ENCODE results near the gene POLR2E.
"Not testable (repeated sequence)": the region's sequence is repeated elsewhere in the genome, so short reads cannot be mapped to it uniquely, and the experiment has no call there.

POLR2E gene

DNA sequence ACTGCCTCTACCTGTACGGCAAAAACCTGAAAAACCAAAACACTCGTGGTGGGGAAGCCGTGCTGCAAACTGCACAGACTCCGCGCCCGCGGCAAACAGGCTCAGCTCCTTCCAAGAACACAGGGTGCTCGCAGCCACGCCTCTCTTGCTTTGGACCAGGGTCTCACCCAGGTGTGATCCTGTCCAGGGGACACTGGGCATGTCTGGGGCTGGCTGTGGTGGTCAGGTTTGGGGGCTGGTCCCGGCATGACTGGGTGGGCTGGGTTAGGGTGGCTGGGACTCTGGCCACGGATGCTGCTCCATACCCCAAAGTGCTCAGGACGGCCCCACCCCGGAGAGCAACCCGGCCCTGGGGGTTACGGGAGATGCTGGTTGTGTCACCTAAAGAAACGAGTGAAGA is 22.5 kb upstream of the POLR2E start:
- Histone ChIP-seq H3K4me3 (ENCODE audit: low read length, poor library complexity, severe bottlenecking) (no peak overlapping the region), H3K79me2 (ENCODE audit: insufficient read depth, low read length) (no peaks in the 10 kb centered on the region), H3K9ac (ENCODE audit: low read depth, low read length, poor library complexity, severe bottlenecking) (no peak overlapping the region), H4K20me1 (ENCODE audit: insufficient read depth, low read length, poor library complexity, severe bottlenecking) (no peaks in the 10 kb centered on the region), H2AFZ (ENCODE audit: low read length) (no peak overlapping the region), H3K9me3 (ENCODE audit: insufficient read depth, low read depth, low read length) (no peaks in the 10 kb centered on the region), H3K27me3 (ENCODE audit: insufficient read depth, low read length, poor library complexity, severe bottlenecking) (no peaks in the 10 kb centered on the region), H3F3A (ENCODE audit: low read depth) (no peaks in the 10 kb centered on the region), H3K4me1 (ENCODE audit: insufficient read depth, low read length, poor library complexity, severe bottlenecking) (no peaks in the 10 kb centered on the region), H3K4me2 (ENCODE audit: low read depth, low read length, poor library complexity, severe bottlenecking) (no peak overlapping the region), H3K9me2 (replicated peaks; ENCODE audit: low read depth, low read length) (no peaks in the 10 kb centered on the region), H3K36me3 (ENCODE audit: insufficient read depth, low read length) (peaks cover 58% of the 10 kb centered on the region; the same call in 1 of the 2 replicates)
- TF ChIP-seq, protein P1, sequence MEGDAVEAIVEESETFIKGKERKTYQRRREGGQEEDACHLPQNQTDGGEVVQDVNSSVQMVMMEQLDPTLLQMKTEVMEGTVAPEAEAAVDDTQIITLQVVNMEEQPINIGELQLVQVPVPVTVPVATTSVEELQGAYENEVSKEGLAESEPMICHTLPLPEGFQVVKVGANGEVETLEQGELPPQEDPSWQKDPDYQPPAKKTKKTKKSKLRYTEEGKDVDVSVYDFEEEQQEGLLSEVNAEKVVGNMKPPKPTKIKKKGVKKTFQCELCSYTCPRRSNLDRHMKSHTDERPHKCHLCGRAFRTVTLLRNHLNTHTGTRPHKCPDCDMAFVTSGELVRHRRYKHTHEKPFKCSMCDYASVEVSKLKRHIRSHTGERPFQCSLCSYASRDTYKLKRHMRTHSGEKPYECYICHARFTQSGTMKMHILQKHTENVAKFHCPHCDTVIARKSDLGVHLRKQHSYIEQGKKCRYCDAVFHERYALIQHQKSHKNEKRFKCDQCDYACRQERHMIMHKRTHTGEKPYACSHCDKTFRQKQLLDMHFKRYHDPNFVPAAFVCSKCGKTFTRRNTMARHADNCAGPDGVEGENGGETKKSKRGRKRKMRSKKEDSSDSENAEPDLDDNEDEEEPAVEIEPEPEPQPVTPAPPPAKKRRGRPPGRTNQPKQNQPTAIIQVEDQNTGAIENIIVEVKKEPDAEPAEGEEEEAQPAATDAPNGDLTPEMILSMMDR (conservative IDR thresholded peaks at IDR 0.05; ENCODE audit: low read length): no peak
- no peak for TF ChIP-seq EZH2phosphoT487 (IDR thresholded peaks at IDR 0.05; ENCODE audit: borderline replicate concordance)

DNA sequence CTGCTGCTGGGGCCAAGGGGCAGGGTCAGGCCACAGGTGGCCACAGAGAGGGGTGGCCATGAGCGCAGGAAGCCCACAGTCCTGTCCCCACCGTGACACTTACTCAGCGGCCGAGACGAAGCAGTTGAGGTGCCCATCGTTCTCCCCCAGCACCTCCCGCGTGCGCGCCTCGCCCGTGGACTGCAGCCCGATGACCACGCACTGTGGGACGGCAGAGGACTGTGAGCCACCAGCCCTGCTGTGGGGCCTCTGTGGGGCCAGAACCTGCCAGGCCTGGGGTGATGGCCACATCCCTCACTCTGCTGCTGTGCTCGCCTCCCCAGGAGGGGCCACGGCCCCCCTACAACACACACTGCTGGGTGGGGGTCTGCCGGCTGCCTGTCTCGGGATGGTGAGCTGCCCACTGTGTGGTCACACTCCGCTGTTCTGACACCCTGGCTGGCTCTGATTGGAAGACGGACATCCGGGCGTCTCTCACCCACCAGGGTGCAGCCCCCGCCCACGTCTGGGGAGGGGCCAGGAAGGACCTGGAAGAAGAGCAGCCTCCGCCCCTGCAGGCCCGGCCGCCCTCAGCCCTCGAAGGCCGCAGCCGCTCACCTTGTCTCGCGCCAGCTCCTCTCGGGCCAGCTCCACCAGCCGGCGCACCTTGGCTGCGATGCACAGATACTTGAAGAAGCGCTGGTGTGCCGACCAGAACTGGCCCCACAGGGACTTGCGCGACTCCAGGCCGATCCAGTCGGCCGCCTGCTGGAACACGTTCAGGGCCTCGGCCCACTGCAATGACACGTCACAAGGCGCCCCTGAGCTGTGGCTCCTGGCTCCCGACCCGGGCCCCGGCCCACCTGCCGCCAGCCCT is 21.8 kb upstream of the POLR2E start:
- Histone ChIP-seq H4K20me1 (ENCODE audit: insufficient read depth, low read length, poor library complexity, severe bottlenecking) (no peaks in the 10 kb centered on the region), H3K9me3 (ENCODE audit: insufficient read depth, low read depth, low read length) (no peaks in the 10 kb centered on the region), H3K4me3 (ENCODE audit: low read length, poor library complexity, severe bottlenecking) (no peak overlapping the region), H3K27me3 (ENCODE audit: insufficient read depth, low read length, poor library complexity, severe bottlenecking) (no peaks in the 10 kb centered on the region), H2AFZ (ENCODE audit: low read length) (no peak overlapping the region), H3K9me2 (replicated peaks; ENCODE audit: low read depth, low read length) (no peaks in the 10 kb centered on the region), H3F3A (ENCODE audit: low read depth) (no peaks in the 10 kb centered on the region), H3K79me2 (ENCODE audit: insufficient read depth, low read length) (no peaks in the 10 kb centered on the region), H3K36me3 (ENCODE audit: insufficient read depth, low read length) (peaks cover 53% of the 10 kb centered on the region; the same call in 1 of the 2 replicates), H3K4me1 (ENCODE audit: insufficient read depth, low read length, poor library complexity, severe bottlenecking) (no peaks in the 10 kb centered on the region), H3K4me2 (ENCODE audit: low read depth, low read length, poor library complexity, severe bottlenecking) (no peak overlapping the region), H3K9ac (ENCODE audit: low read depth, low read length, poor library complexity, severe bottlenecking) (no peak overlapping the region)
- TF ChIP-seq, protein P1 (conservative IDR thresholded peaks at IDR 0.05; ENCODE audit: low read length): no peak
- no peak for TF ChIP-seq EZH2phosphoT487 (IDR thresholded peaks at IDR 0.05; ENCODE audit: borderline replicate concordance)

DNA sequence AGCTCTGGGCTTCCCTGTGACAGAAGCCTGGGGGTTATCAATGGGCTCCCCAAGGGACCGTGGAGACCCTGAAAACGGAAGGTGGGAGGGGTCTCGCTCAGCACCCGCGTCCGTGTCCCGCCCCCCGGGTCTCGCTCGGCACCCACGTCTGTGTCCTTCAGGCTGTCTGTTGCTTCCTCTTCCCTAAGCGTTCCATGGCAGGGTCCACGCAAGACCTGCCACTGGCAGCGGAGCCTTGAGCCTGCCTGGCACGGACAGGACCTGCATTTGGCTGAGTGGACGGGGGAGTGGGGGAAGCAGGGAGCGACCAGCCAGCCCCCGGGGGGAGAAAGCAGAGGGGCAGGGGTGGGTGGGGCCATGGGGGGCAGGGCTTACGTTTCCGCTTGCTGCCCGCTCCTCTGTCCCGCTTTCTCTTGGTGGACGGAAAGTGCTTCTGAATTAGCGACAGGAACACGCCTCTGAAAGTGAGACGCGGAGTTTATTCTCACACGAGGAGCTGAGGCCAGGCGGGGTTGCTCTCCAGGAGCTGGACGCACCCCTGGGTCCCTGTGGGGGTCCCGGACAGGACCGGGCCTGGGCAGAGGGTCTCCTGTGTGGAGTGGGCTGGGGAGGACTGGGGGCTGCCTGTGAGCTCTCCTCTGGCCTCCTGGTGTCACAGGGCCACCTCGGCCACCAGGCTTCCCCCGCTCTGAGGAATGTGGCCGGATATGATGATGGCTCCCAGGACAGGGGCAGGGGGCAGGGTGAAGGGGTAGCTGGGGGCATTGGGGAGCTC is 20.7 kb upstream of the POLR2E start:
- Histone ChIP-seq H3K4me1 (ENCODE audit: insufficient read depth, low read length, poor library complexity, severe bottlenecking) (no peaks in the 10 kb centered on the region), H2AFZ (ENCODE audit: low read length) (no peak overlapping the region), H3K9me2 (replicated peaks; ENCODE audit: low read depth, low read length) (no peaks in the 10 kb centered on the region), H3K9ac (ENCODE audit: low read depth, low read length, poor library complexity, severe bottlenecking) (no peak overlapping the region), H3K27me3 (ENCODE audit: insufficient read depth, low read length, poor library complexity, severe bottlenecking) (no peaks in the 10 kb centered on the region), H4K20me1 (ENCODE audit: insufficient read depth, low read length, poor library complexity, severe bottlenecking) (no peaks in the 10 kb centered on the region), H3K36me3 (ENCODE audit: insufficient read depth, low read length) (peaks cover 42% of the 10 kb centered on the region; the same call in 1 of the 2 replicates), H3K79me2 (ENCODE audit: insufficient read depth, low read length) (no peaks in the 10 kb centered on the region), H3K4me2 (ENCODE audit: low read depth, low read length, poor library complexity, severe bottlenecking) (no peak overlapping the region), H3K9me3 (ENCODE audit: insufficient read depth, low read depth, low read length) (no peaks in the 10 kb centered on the region), H3F3A (ENCODE audit: low read depth) (no peaks in the 10 kb centered on the region), H3K4me3 (ENCODE audit: low read length, poor library complexity, severe bottlenecking) (no peak overlapping the region)
- TF ChIP-seq EZH2phosphoT487 (IDR thresholded peaks at IDR 0.05; ENCODE audit: borderline replicate concordance): no peak
- TF ChIP-seq, protein P1 (conservative IDR thresholded peaks at IDR 0.05; ENCODE audit: low read length): no peak

DNA sequence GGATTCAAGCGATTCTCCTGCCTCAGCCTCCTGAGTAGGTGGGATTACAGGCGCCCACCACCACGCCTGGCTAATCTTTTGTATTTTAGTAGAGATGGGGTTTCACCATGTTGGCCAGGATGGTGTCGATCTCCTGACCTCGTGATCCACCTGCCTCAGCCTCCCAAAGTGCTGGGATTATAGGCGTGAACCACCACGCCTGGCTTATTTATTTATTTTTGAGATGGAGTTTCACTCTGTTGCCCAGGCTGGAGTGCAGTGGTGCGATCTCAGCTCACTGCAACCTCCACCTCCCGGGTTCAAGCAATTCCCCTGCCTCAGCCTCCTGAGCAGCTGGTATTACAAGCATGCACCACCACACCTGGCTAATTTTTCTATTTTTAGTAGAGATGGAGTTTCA is 19.6 kb upstream of the POLR2E start:
- H3K4me2 ChIP-seq (ENCODE audit: low read depth, low read length, poor library complexity, severe bottlenecking): not testable (repeated sequence)
- peaks cover 31% of the 10 kb centered on the region; the same call in 1 of the 2 replicates for H3K36me3 ChIP-seq (ENCODE audit: insufficient read depth, low read length)

More for the DNA sequence above, 19.6 kb upstream of the POLR2E start:
- H3K9ac ChIP-seq (ENCODE audit: low read depth, low read length, poor library complexity, severe bottlenecking); H3K4me1 ChIP-seq (ENCODE audit: insufficient read depth, low read length, poor library complexity, severe bottlenecking); H3K79me2 ChIP-seq (ENCODE audit: insufficient read depth, low read length); H3K4me3 ChIP-seq (ENCODE audit: low read length, poor library complexity, severe bottlenecking); H3F3A ChIP-seq (ENCODE audit: low read depth); H3K9me3 ChIP-seq (ENCODE audit: insufficient read depth, low read depth, low read length); H4K20me1 ChIP-seq (ENCODE audit: insufficient read depth, low read length, poor library complexity, severe bottlenecking); H3K9me2 ChIP-seq (replicated peaks; ENCODE audit: low read depth, low read length); H2AFZ ChIP-seq (ENCODE audit: low read length); H3K27me3 ChIP-seq (ENCODE audit: insufficient read depth, low read length, poor library complexity, severe bottlenecking): not testable (repeated sequence)

All from Loucy (cell line).